Gastrocnemius medialis (tissue), 4 donors: ENCODE results near the gene DYNC2H1.

ENCODE experiments used
- CTCF ChIP-seq, 5 experiments: fragments of 450-650 bp in 3 of 5; fragments of 200-600 bp in 2 of 5; sonication (generic) in 2 of 5; IDR thresholded peaks in 4 of 5; conservative IDR thresholded peaks in 1 of 5; 1 replicate in 4 of 5; 2 replicates in 1 of 5; pipeline ENCODE4 v1.5.1; 2016 to 2019; ENCODE audit warnings: antibody characterized with exemption in 5 of 5, mild to moderate bottlenecking in 3 of 5, moderate library complexity in 3 of 5
- POLR2A ChIP-seq, 2 donors: fragments of 450-650 bp; IDR thresholded peaks; one replicate each; pipeline ENCODE4 v1.6.1; 2017; ENCODE audit warnings: antibody characterized with exemption in 2 of 2, mild to moderate bottlenecking in 2 of 2, moderate library complexity in 2 of 2

GRCh38 chr11:103465555-103466140 lies 356.4 kb downstream of the DYNC2H1 start:
- TF ChIP-seq POLR2A (IDR thresholded peaks at IDR 0.05) (no peak), CTCF (IDR thresholded peaks at IDR 0.05 in 4 of 5, conservative IDR thresholded peaks at IDR 0.05 in 1 of 5) (no peak)
